Right lobe of liver (tissue), 4 donors: ENCODE data around the gene PDE7B.

ENCODE experiments used
- POLR2A ChIP-seq: fragments of 450-650 bp; IDR thresholded peaks from one replicate; pipeline ENCODE4 v1.6.1; 2017; ENCODE audit warnings: antibody characterized with exemption, mild to moderate bottlenecking
- TF ChIP-seq, protein P1 (sequence below), 4 donors: fragments of 200-600 bp in 3 of 4; fragments of 450-650 bp in 1 of 4; IDR thresholded peaks; one replicate each; pipeline versions ENCODE4 v1.5.1 to v1.8.0; 2016 to 2022; ENCODE audit warnings: antibody characterized with exemption in 4 of 4, mild to moderate bottlenecking in 2 of 4
- donor health status: DM: no; HTN: no; CAD: no.
- donor health status: DM: no; HTN: no; CAD: no.
- donor health status: DM: no; HTN: yes; CAD: no.

- TF ChIP-seq, protein P1, sequence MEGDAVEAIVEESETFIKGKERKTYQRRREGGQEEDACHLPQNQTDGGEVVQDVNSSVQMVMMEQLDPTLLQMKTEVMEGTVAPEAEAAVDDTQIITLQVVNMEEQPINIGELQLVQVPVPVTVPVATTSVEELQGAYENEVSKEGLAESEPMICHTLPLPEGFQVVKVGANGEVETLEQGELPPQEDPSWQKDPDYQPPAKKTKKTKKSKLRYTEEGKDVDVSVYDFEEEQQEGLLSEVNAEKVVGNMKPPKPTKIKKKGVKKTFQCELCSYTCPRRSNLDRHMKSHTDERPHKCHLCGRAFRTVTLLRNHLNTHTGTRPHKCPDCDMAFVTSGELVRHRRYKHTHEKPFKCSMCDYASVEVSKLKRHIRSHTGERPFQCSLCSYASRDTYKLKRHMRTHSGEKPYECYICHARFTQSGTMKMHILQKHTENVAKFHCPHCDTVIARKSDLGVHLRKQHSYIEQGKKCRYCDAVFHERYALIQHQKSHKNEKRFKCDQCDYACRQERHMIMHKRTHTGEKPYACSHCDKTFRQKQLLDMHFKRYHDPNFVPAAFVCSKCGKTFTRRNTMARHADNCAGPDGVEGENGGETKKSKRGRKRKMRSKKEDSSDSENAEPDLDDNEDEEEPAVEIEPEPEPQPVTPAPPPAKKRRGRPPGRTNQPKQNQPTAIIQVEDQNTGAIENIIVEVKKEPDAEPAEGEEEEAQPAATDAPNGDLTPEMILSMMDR (IDR thresholded peaks at IDR 0.05) = peak; percentile 61 to 81 (median 69)
- no peak for TF ChIP-seq POLR2A
Measured at GRCh38 chr6:135909737-135910387, 58.4 kb downstream of the PDE7B start.
